ENCODE data around the gene TRIM62.

TRIM62 gene

GRCh38 chr1:33220676-33221384 lies 39.0 kb upstream of the TRIM62 start:
- Histone ChIP-seq H3K36me3 (ENCODE audit: insufficient read depth, insufficient read length, low read length) (no peaks in the 10 kb centered on the region), H3K27me3 (ENCODE audit: insufficient read depth, insufficient read length) (peaks cover 2% of the 10 kb centered on the region), H3K4me1 (ENCODE audit: insufficient read depth, insufficient read length) (peaks cover 20% of the 10 kb centered on the region), H3K4me3 (ENCODE audit: insufficient read length, low read depth) (no peak overlapping the region), H3K9ac (ENCODE audit: insufficient read length, low read depth) (no peak overlapping the region), H3K9me3 (ENCODE audit: insufficient read depth, low read length) (peaks cover 20% of the 10 kb centered on the region)
- TF ChIP-seq ZNF274 (IDR thresholded peaks at IDR 0.05; ENCODE audit: low read depth, low read length) = no peak
- no peak for TF ChIP-seq YY1 (IDR thresholded peaks at IDR 0.05; ENCODE audit: insufficient read depth, insufficient read length)
- no peak for TF ChIP-seq SUZ12 (IDR thresholded peaks at IDR 0.05; ENCODE audit: extremely low read depth, insufficient read depth, insufficient read length)
- DNase-seq (ENCODE audit: low read depth, low spot score) = no peak

GRCh38 chr1:33219886-33220661 lies 38.2 kb upstream of the TRIM62 start:
- Histone ChIP-seq H3K4me3 (ENCODE audit: insufficient read length, low read depth) (no peak overlapping the region), H3K9me3 (ENCODE audit: insufficient read depth, low read length) (peaks cover 19% of the 10 kb centered on the region)
- DNase-seq (ENCODE audit: low read depth, low spot score) = no peak

DNA sequence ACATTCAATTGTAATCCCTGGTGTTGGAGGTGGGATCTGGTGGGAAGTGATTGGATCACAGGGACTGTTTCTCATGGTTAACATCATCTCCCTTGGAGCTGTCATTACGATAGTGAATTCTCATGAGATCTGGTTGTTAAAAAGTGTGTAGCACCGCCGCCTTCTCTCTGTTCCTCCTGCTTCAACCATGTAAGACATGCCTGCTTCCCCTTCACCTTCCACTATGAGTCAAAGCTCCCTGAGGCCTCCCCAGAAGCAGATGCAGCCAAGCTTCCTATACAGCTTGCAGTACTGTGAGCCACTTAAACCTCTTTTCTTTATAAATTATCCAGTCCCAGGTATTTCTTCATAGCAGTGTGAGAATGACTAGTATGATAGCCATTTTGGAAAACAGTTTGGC lies 30.1 kb upstream of the TRIM62 start:
- Histone ChIP-seq H3K27me3 (ENCODE audit: insufficient read depth, insufficient read length) (no peaks in the 10 kb centered on the region), H3K9ac (ENCODE audit: insufficient read length, low read depth) (no peak overlapping the region), H3K36me3 (ENCODE audit: insufficient read depth, insufficient read length, low read length) (no peaks in the 10 kb centered on the region), H3K4me3 (ENCODE audit: insufficient read length, low read depth) (no peak overlapping the region), H3K9me3 (ENCODE audit: insufficient read depth, low read length) (peaks cover 6% of the 10 kb centered on the region; the same call in 1 of the 2 replicates), H3K4me1 (ENCODE audit: insufficient read depth, insufficient read length) (no peaks in the 10 kb centered on the region)
- TF ChIP-seq SUZ12 (IDR thresholded peaks at IDR 0.05; ENCODE audit: extremely low read depth, insufficient read depth, insufficient read length) = no peak
- DNase-seq (ENCODE audit: low read depth, low spot score) = no peak

More at GRCh38 chr1:33219886-33220661, 38.2 kb upstream of the TRIM62 start:
- Histone ChIP-seq H3K36me3 (ENCODE audit: insufficient read depth, insufficient read length, low read length) (no peaks in the 10 kb centered on the region), H3K4me1 (ENCODE audit: insufficient read depth, insufficient read length) (peaks cover 20% of the 10 kb centered on the region), H3K27me3 (ENCODE audit: insufficient read depth, insufficient read length) (peaks cover 2% of the 10 kb centered on the region), H3K9ac (ENCODE audit: insufficient read length, low read depth) (peak overlapping the region; percentile 51)
- TF ChIP-seq ZNF274 (IDR thresholded peaks at IDR 0.05; ENCODE audit: low read depth, low read length) (no peak), YY1 (IDR thresholded peaks at IDR 0.05; ENCODE audit: insufficient read depth, insufficient read length) (no peak), SUZ12 (IDR thresholded peaks at IDR 0.05; ENCODE audit: extremely low read depth, insufficient read depth, insufficient read length) (no peak)

DNA sequence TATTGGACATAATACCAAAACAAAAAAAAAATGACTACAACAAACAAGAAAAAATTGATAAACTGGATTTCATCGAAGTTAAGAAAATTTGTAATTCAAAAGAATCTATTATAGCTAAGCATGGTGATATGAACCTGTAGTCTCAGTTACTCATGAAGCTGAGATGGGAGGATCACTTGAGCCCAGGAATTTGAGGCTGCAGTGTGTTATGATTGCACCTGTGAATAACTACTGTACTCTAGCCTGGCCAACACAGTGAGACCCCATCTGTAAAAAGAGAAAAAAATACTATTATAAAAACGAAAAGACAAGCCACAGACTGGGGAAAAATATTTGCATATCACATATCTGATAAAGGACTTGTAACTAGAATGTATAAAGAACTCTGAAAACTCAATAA lies 24.5 kb upstream of the TRIM62 start:
- H3K9me3 ChIP-seq (ENCODE audit: insufficient read depth, low read length) = peaks cover under 1% of the 10 kb centered on the region; the same call in 1 of the 2 replicates
- no peaks in the 10 kb centered on the region for H3K27me3 ChIP-seq (ENCODE audit: insufficient read depth, insufficient read length)
- H3K9ac ChIP-seq (ENCODE audit: insufficient read length, low read depth) = no peak overlapping the region
- no peak overlapping the region for H3K4me3 ChIP-seq (ENCODE audit: insufficient read length, low read depth)
- no peaks in the 10 kb centered on the region for H3K36me3 ChIP-seq (ENCODE audit: insufficient read depth, insufficient read length, low read length)
- DNase-seq (ENCODE audit: low read depth, low spot score) = no peak
- TF ChIP-seq ZNF274 (IDR thresholded peaks at IDR 0.05; ENCODE audit: low read depth, low read length) (no peak), YY1 (IDR thresholded peaks at IDR 0.05; ENCODE audit: insufficient read depth, insufficient read length) (no peak), SUZ12 (IDR thresholded peaks at IDR 0.05; ENCODE audit: extremely low read depth, insufficient read depth, insufficient read length) (no peak)
- no peaks in the 10 kb centered on the region for H3K4me1 ChIP-seq (ENCODE audit: insufficient read depth, insufficient read length)

DNA sequence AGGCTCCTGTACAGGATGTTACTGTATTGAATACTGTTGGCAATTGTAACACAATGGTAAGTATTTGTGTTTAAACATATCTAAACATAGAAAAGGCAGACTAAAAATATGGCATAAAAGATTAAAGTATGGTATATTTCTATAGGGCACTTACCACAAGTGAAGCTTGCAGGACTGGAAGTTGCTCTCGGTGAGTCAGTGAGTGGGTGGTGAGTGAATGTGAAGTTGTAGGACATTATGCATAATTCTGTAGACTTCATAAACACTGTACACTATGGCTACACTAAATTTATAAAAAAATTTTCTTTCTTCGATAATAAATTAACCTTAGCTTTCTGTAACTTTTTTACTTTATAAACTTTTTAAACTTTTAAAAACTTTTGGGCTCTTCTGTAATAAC lies 13.7 kb upstream of the TRIM62 start:
- Histone ChIP-seq H3K9ac (ENCODE audit: insufficient read length, low read depth) (no peak overlapping the region), H3K4me1 (ENCODE audit: insufficient read depth, insufficient read length) (no peaks in the 10 kb centered on the region), H3K27me3 (ENCODE audit: insufficient read depth, insufficient read length) (no peaks in the 10 kb centered on the region), H3K36me3 (ENCODE audit: insufficient read depth, insufficient read length, low read length) (no peaks in the 10 kb centered on the region), H3K4me3 (ENCODE audit: insufficient read length, low read depth) (no peak overlapping the region), H3K9me3 (ENCODE audit: insufficient read depth, low read length) (peaks cover 6% of the 10 kb centered on the region)
- no peak for TF ChIP-seq ZNF274 (IDR thresholded peaks at IDR 0.05; ENCODE audit: low read depth, low read length)
- TF ChIP-seq SUZ12 (IDR thresholded peaks at IDR 0.05; ENCODE audit: extremely low read depth, insufficient read depth, insufficient read length) = no peak
- no peak for TF ChIP-seq YY1 (IDR thresholded peaks at IDR 0.05; ENCODE audit: insufficient read depth, insufficient read length)
- no peak for DNase-seq (ENCODE audit: low read depth, low spot score)

GRCh38 chr1:33191731-33192275 lies 10.0 kb upstream of the TRIM62 start:
- H3K9ac ChIP-seq (ENCODE audit: insufficient read length, low read depth) = no peak overlapping the region
- H3K9me3 ChIP-seq (ENCODE audit: insufficient read depth, low read length) = peaks cover 6% of the 10 kb centered on the region
- H3K4me1 ChIP-seq (ENCODE audit: insufficient read depth, insufficient read length) = no peaks in the 10 kb centered on the region
- H3K4me3 ChIP-seq (ENCODE audit: insufficient read length, low read depth) = no peak overlapping the region
- TF ChIP-seq YY1 (IDR thresholded peaks at IDR 0.05; ENCODE audit: insufficient read depth, insufficient read length) (no peak), SUZ12 (IDR thresholded peaks at IDR 0.05; ENCODE audit: extremely low read depth, insufficient read depth, insufficient read length) (no peak), ZNF274 (IDR thresholded peaks at IDR 0.05; ENCODE audit: low read depth, low read length) (no peak)
- no peaks in the 10 kb centered on the region for H3K36me3 ChIP-seq (ENCODE audit: insufficient read depth, insufficient read length, low read length)
- no peaks in the 10 kb centered on the region for H3K27me3 ChIP-seq (ENCODE audit: insufficient read depth, insufficient read length)
- no peak for DNase-seq (ENCODE audit: low read depth, low spot score)

GRCh38 chr1:33190701-33191100 lies 8.9 kb upstream of the TRIM62 start:
- TF ChIP-seq ZNF274 (IDR thresholded peaks at IDR 0.05; ENCODE audit: low read depth, low read length) = no peak
- TF ChIP-seq YY1 (IDR thresholded peaks at IDR 0.05; ENCODE audit: insufficient read depth, insufficient read length) = no peak
- TF ChIP-seq SUZ12 (IDR thresholded peaks at IDR 0.05; ENCODE audit: extremely low read depth, insufficient read depth, insufficient read length) = no peak
- no peak overlapping the region for H3K9ac ChIP-seq (ENCODE audit: insufficient read length, low read depth)
- no peaks in the 10 kb centered on the region for H3K4me1 ChIP-seq (ENCODE audit: insufficient read depth, insufficient read length)
- no peaks in the 10 kb centered on the region for H3K27me3 ChIP-seq (ENCODE audit: insufficient read depth, insufficient read length)
- H3K9me3 ChIP-seq (ENCODE audit: insufficient read depth, low read length) = peaks cover 6% of the 10 kb centered on the region
- no peaks in the 10 kb centered on the region for H3K36me3 ChIP-seq (ENCODE audit: insufficient read depth, insufficient read length, low read length)
- H3K4me3 ChIP-seq (ENCODE audit: insufficient read length, low read depth) = no peak overlapping the region
- no peak for DNase-seq (ENCODE audit: low read depth, low spot score)
